Cortex of kidney (tissue), 1 donor: ENCODE measurements around the gene NOC3L.
"Not testable (repeated sequence)": the region's sequence is repeated elsewhere in the genome, so short reads cannot be mapped to it uniquely, and the experiment has no call there.

Experiments
- DNase-seq: peaks from one replicate; lab custom pipeline; 2025; lab: John Stamatoyannopoulos, UW

Gene NOC3L

GRCh38 chr10:94361171-94361794, 1.5 kb downstream of the NOC3L start:
- DNase-seq, result no peak

GRCh38 chr10:94358480-94358879, 4.3 kb downstream of the NOC3L start:
- no peak for DNase-seq

DNA sequence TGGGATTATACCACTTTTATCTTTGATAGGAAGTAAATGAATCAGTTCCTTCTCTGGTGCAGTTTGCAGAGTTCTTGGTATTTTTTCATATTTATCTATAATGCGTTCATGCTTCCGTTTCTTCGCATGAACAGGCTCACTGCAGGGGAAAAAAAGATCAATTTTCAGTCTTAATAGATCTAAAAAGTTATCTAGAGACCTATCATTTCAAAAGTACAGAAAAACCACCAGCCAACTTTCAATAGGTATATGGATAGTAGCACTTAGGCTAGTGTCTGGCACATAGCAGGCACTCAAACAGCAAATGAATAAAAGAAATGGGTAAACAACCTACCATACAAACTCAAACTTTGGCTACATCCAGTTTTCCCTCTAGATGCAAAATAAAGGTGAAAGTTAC, 5.5 kb downstream of the NOC3L start:
- DNase-seq, result no peak

DNA sequence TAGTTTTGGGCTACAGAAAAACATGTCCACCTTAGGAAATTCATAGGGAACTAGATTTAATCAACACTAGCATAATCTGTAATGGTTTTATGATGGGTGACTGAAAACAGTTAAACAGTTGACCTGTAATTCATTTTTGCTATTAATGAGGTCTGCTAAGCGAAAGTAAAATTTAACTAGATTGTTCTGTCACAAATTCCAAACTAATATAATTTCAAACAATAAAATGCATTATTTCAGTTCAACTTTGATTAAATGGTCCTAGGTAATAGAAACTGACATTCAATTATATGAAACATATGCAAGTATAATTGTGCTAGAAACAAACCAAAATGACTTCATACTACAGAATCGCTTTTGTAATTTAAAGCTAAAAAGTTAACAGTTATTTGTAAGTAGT, 6.9 kb downstream of the NOC3L start:
- DNase-seq, result no peak

DNA sequence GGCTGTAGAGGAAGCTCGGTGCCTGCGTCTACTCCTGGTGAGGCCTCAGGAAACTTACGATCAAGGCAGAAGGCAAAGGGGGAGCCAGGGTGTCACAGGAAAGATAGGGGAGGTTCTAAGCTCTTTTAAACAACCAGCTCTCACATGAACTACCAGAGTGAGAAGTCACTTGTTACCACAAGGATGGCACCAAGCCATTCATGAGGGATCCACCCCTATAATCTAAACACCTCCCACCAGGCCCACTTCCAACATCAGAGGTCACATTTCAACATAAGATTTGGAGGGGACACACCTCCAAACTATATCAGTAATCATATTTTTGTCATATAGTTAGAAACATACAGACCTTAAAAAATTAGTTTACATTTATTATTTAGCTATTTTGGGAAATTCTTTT, 9.4 kb downstream of the NOC3L start:
- no peak for DNase-seq

DNA sequence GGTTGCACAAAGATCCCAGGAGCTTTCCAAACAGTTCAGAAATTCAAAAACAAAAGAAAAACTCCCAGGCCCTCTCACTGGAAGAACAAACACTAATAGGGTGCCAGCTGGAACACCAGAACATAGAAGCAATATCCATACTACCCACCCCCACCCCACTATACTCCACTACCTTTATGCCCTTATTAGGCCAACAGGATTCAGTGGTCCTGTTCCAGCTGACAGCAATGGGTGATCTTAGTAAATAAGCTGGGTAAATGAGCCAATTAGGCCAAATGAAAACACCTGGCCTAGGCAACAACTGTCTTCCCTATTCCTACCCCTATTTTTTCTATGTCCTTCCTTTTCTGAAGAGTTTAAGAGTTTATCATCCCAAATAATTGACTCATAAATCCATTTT, 11.7 kb downstream of the NOC3L start:
- DNase-seq, result no peak

- not testable (repeated sequence) for DNase-seq
These were observed 12.2 kb downstream of the NOC3L start for GRCh38 chr10:94350500-94350899.

DNA sequence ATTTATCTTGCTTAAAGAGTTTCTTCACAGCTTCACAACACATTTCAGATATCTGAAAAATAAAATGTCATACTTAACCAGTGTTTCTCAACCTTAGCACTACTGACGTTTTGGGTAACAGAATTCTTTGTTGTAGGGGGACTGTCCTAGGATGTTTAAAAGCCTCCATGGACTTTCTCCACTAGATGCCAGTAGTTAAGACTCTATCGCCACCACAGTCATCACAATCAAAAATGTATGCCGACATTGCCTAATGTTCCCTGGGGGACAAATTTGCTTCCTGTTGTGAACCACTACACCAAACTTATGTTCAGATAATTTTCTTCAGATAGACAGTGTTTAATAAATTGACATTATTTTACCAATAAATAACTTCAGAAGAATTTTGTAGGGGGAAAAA, 13.4 kb downstream of the NOC3L start:
- no peak for DNase-seq

DNA sequence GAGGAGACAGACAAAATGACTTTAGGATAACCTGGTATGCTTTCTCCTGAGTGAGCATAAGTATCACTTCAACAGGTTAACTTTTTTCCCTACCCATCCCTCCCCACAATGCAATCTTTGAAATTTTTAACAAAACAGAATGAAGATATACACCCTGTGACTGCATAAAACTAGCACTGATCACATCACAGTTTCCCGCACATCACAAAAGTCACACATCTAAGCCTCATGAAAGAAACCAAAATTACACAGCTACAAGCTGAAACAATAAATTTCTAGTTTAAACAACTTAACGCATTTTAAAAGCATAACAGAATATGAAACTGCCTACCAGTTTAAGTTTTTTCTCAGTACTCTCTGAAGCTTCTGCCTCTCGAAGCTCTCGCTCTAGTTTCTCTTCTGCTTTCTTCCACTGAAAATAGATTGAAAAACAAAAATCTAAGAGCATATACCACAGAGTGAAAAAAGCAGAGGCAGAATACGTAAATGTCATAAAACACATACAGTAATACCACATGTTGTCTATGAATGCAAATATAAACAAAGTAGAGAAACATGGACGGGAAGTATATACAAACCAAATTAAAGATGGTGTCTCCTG, 18.1 kb downstream of the NOC3L start:
- no peak for DNase-seq

DNA sequence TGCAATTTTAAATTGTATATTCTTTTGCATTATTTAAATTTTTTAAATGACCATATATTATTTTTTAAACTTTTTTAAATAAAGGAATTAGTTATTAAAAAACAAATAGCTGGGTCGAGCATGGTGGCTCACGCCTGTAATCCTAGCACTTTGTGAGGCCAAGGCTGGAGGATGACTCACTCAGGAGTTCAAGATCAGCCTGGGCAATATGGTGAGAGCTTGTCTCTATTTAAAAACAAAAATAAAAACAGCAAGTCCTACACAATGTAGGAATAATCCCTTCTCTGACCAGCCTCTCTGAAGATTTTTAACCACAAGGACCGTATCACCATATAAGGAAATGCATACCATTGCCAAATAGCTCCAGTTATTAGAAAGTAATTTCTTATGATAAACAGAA, 19.6 kb downstream of the NOC3L start:
- DNase-seq, result no peak

- DNase-seq, result no peak
These were observed 27.9 kb downstream of the NOC3L start for GRCh38 chr10:94334857-94335256.

DNA sequence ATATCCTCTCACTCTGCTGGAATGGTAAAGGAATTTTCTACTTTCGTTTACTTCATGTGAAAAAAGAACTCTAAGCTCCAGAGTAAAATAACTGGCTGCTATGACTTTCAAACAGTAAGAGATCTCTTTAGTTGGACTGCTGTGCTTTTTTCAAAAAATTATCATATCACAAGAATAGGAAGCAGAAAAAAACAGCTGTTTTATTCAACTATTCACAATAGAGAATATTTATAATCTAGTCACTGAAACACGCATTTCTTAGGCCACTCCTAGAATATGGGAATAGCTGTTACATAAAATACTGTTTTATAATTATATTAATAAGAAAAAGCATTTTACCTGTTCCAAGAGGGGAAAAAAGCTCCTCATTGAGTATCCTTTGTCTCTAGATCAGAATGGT, 29.7 kb downstream of the NOC3L start:
- no peak for DNase-seq

- DNase-seq, result no peak
These were observed 34.1 kb downstream of the NOC3L start for GRCh38 chr10:94328613-94329012.

- no peak for DNase-seq
These were observed 35.1 kb downstream of the NOC3L start for GRCh38 chr10:94327649-94328048.

DNA sequence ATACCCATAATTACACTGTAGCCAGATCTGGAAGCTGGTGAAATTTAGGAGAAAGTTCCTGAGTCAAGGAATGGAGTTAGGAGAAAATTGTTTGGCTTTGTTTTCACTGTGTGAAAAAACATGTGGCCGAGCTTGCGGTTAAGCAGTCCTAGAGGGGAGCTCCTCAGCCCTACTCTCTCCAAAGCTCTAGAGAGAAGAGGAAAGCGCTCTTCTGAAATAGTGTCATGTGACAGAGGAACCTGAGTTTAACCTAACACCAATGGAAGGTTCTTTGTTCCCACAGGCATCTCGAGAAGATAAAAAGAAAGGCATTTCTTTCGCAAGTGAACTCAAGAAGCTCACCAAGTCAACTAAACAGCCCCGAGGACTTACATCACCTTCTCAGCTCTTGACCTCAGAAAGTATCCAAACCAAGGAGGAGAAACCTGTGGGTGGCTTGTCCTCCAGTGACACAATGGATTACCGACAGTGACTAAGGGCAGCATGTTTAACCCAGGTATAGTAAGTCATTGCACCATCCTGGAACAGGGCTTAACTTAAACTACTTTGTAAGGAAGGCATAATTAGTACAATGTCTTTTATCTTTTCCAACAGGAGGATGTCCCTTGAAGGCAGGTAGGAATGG, 38.0 kb downstream of the NOC3L start:
- no peak for DNase-seq

- no peak for DNase-seq
These were observed 42.3 kb downstream of the NOC3L start for GRCh38 chr10:94320285-94320914.

GRCh38 chr10:94316560-94316959, 46.2 kb downstream of the NOC3L start:
- DNase-seq, result no peak

- DNase-seq, result no peak
These were observed 46.7 kb downstream of the NOC3L start for GRCh38 chr10:94315975-94316464.

- DNase-seq, result no peak
These were observed 47.7 kb downstream of the NOC3L start for GRCh38 chr10:94315024-94315451.

- no peak for DNase-seq
These were observed 52.4 kb downstream of the NOC3L start for GRCh38 chr10:94310369-94310768.

GRCh38 chr10:94308866-94309265, 53.9 kb downstream of the NOC3L start:
- DNase-seq, result no peak

- DNase-seq, result no peak
These were observed 55.6 kb downstream of the NOC3L start for GRCh38 chr10:94307046-94307615.

- DNase-seq, result no peak
These were observed 58.8 kb downstream of the NOC3L start for GRCh38 chr10:94303929-94304328.
